ENCODE data around the gene DAPK2. TPM values are rescaled to one million over a fixed set of nuclear protein-coding genes. Genes with fewer than 3 reads are reported as not detected.

Gene DAPK2
- 3.0 TPM for polyA plus RNA-seq (2012; ENCODE audit: insufficient read length, low read depth)

- no peak for TF ChIP-seq FOXP2 (optimal IDR thresholded peaks at IDR 0.05; ENCODE audit: borderline replicate concordance, extremely low read depth, extremely low read length, insufficient read depth)
- TF ChIP-seq TAF1 (IDR thresholded peaks at IDR 0.05; ENCODE audit: borderline replicate concordance, insufficient read depth, low read length) = no peak
- no peak for TF ChIP-seq REST (IDR thresholded peaks at IDR 0.05; ENCODE audit: insufficient read depth in 1 of 2, low read depth in 2 of 2, low read length in 2 of 2)
- TF ChIP-seq SIN3A (IDR thresholded peaks at IDR 0.05; ENCODE audit: borderline replicate concordance, insufficient read depth, low read length) = no peak
- TF ChIP-seq POLR2AphosphoS5 (IDR thresholded peaks at IDR 0.05; ENCODE audit: low read depth, low read length) = no peak
Observed at GRCh38 chr15:64046421-64047153, at the start of gene DAPK2. TSS of gene DAPK2 (minus strand) at chr15:64046485. CDS start at chr15:64040261, 6,224 bp downstream.

- TF ChIP-seq FOXP2 (optimal IDR thresholded peaks at IDR 0.05; ENCODE audit: borderline replicate concordance, extremely low read depth, extremely low read length, insufficient read depth) (no peak), TAF1 (IDR thresholded peaks at IDR 0.05; ENCODE audit: borderline replicate concordance, insufficient read depth, low read length) (no peak), SIN3A (IDR thresholded peaks at IDR 0.05; ENCODE audit: borderline replicate concordance, insufficient read depth, low read length) (no peak), REST (IDR thresholded peaks at IDR 0.05; ENCODE audit: insufficient read depth in 1 of 2, low read depth in 2 of 2, low read length in 2 of 2) (no peak), POLR2AphosphoS5 (IDR thresholded peaks at IDR 0.05; ENCODE audit: low read depth, low read length) (no peak)
Observed at GRCh38 chr15:64095431-64095794, 49.1 kb upstream of the DAPK2 start.

- TF ChIP-seq SIN3A (IDR thresholded peaks at IDR 0.05; ENCODE audit: borderline replicate concordance, insufficient read depth, low read length) (no peak), REST (IDR thresholded peaks at IDR 0.05; ENCODE audit: insufficient read depth in 1 of 2, low read depth in 2 of 2, low read length in 2 of 2) (no peak), FOXP2 (optimal IDR thresholded peaks at IDR 0.05; ENCODE audit: borderline replicate concordance, extremely low read depth, extremely low read length, insufficient read depth) (peak; percentile 59), POLR2AphosphoS5 (IDR thresholded peaks at IDR 0.05; ENCODE audit: low read depth, low read length) (peak; percentile 72), TAF1 (IDR thresholded peaks at IDR 0.05; ENCODE audit: borderline replicate concordance, insufficient read depth, low read length) (0 out of 2 replicates have a peak, but pooled peaks have one; percentile 47)
Observed at GRCh38 chr15:64093627-64094417, 47.5 kb upstream of the DAPK2 start, which contains the start of gene CIAO2A. TSS of gene CIAO2A (minus strand) at chr15:64093838. CDS start at chr15:64093768, 70 bp downstream.

GRCh38 chr15:64092864-64093626 lies 46.8 kb upstream of the DAPK2 start:
- TF ChIP-seq SIN3A (IDR thresholded peaks at IDR 0.05; ENCODE audit: borderline replicate concordance, insufficient read depth, low read length) (no peak), POLR2AphosphoS5 (IDR thresholded peaks at IDR 0.05; ENCODE audit: low read depth, low read length) (no peak), TAF1 (IDR thresholded peaks at IDR 0.05; ENCODE audit: borderline replicate concordance, insufficient read depth, low read length) (no peak), FOXP2 (optimal IDR thresholded peaks at IDR 0.05; ENCODE audit: borderline replicate concordance, extremely low read depth, extremely low read length, insufficient read depth) (no peak), REST (IDR thresholded peaks at IDR 0.05; ENCODE audit: insufficient read depth in 1 of 2, low read depth in 2 of 2, low read length in 2 of 2) (no peak)

Data from PFSK-1 (cell line).